NCI-H82 (cell line): Measurements from ENCODE around the gene NCK2.

ENCODE experiments used
- DNase-seq: peaks from one replicate; lab custom pipeline; 2025; lab: John Stamatoyannopoulos, UW

The NCK2 gene

DNA sequence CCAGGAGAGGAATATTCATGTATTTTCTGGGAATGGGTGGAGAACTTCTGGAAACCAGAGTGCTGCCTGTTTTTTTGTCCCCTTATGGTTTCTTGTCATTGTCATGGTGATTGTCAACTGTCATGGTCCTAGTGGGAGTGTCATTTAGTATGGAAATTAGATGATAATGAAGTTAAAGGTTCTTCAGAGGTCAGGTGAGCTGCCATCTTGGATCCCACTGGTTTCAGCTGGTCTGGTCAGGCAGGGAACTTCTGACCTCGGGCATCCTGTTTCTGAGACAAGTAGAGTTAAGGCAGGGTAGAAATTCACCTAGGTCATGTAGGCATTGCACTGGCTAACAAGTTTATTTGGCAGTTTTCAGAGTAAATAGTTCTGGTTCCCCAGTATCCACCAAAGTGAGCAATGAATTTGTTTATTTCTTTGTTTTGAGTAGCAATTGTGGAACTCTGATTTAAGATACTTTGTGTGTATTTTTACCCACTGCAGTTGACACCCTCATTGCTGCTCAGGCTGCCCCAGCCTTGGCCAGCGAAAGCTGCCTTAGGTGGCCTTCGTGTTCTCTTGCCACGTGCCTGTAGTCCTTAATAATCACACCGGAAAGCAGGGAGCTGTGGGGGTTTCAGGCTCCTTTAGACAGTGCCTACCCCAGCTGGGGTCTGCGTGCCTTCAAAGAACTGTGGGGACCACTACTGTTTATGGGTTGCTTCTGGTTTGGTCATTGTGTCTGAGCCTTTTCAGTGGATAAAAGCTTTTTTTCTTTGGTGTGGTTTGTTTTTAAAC, 48.7 kb downstream of the NCK2 start:
- no peak for DNase-seq

DNA sequence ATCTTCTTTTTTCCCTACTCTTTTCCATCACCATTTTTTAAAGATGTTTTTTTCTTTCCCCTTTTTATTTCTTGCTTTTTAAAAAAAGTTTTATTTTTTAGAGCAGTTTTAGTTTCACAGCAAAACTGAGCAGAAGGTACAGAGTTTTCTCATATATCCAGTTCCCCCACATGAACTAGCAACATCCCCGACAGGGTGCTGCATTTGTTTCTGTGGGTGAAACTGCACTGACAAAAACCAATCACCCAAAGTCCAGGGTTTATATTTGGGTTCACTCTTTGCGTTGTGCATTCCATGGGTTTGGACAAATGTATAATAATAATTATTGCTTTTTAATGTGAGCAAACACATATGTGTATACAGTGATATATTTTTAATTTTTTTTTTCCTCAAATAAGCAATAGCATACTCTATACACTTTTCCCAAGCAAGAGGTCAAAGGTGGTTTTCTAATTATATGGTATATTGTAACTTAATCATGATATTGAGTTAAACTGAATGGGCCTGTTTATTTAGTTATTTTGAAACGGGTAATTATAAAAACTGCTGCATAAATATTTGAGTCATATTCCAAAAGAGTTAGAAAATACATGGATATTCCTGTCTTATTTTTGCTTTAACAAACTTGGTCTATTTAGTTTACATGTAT, 50.3 kb downstream of the NCK2 start:
- DNase-seq, result no peak

DNA sequence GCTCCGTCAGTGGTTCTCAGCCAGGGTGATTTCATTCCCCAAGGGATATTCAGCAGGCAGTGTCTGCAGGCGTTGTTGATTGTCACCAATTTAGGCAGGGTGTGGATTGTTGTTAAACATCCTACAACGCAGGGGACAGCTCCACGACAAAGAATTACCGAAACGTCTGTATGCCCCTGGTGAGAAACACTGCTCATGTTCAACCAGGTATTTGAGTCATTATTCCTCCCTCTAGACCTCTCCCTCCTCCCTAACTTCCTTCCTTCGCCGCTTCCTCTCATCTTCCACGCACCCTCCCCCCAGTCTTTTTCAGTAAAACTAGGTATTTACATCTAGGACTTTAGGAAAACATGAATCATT, 50.8 kb downstream of the NCK2 start:
- DNase-seq, result no peak

DNA sequence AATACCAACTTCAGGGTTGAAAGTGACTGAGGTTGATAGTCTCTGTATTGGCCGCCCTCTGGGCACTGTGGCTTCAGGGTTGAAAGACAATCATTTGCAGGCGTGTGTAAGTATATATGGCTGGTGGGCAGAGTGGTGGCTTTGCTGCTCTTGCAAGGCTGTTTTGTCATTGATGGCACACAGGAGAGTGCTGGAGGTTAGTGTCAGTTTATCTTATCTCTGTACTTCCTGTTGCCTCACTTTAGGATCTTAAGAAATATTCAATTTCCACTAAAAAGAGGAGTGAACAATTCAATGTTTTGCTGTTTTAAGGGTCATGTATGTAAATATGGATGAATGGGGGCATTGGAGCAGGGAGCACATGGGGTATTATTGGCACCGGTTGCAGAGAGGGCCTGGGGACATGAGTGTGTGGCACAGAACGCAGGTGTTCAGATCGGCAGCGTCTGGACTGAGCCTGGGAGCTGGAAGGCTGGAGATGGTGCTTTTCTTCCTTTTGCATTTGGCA, 51.5 kb downstream of the NCK2 start:
- no peak for DNase-seq

DNA sequence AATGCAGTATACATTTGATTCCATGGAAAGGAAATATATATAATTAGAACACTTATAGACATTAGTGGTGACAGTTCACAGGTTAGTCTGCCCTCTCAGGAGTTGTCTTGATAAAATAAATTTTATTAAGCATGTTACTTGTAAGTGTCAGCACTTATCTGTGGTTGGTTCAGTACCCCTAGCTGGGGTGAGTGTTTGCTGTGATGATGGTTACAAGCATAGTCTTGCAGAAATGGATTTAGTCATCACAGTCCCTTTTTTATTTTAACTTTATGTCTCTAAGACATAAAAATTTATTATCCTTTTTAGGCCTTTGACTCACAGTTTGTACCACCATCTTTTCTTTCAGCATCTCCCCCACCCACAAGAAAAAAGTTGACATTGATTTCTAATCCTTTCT, 52.1 kb downstream of the NCK2 start:
- DNase-seq, result no peak

DNA sequence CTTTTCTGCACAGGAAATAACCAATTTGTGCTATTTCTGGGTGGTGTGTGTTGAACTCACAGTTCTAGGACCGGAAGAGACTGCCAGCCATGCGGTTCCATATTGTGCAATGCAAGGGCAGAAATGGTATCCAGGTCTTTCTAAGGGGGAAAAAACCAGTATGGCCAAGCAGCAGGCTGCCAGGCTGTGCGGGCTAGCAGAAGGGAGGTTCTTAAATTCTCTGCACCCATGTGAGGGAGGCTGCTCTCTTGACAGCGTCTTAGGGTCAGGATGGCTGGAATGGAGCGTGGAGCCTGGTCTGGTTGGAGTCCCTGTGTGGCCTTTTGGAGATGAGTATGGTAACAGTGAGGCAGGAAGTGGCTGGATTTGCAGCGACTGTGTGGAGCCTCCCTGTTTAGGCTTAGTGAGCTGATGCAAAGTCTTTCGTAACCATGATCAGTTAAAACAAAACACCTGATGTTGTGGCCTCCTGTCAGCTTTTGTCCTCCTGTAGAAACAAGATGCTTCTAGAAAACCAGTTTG, 52.6 kb downstream of the NCK2 start:
- DNase-seq, result no peak

DNA sequence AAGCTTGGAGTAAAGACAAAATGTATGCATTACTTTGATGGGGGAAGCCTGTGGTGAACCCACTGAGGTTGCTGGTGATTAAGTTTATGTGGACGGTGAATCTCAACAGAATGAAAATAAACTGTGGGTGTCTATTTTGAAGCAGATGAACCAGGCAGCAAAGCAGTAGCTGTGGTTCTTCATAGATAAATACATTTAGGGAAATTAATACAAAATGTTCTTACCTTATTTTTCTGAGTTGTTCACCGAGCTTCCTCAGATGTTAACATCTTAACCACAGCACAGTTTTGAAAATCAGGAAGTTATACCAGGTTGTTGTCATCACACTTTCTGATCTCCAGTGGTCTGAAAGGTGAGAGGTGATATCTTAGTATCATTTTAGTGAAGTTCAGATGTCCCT, 53.9 kb downstream of the NCK2 start:
- no peak for DNase-seq

DNA sequence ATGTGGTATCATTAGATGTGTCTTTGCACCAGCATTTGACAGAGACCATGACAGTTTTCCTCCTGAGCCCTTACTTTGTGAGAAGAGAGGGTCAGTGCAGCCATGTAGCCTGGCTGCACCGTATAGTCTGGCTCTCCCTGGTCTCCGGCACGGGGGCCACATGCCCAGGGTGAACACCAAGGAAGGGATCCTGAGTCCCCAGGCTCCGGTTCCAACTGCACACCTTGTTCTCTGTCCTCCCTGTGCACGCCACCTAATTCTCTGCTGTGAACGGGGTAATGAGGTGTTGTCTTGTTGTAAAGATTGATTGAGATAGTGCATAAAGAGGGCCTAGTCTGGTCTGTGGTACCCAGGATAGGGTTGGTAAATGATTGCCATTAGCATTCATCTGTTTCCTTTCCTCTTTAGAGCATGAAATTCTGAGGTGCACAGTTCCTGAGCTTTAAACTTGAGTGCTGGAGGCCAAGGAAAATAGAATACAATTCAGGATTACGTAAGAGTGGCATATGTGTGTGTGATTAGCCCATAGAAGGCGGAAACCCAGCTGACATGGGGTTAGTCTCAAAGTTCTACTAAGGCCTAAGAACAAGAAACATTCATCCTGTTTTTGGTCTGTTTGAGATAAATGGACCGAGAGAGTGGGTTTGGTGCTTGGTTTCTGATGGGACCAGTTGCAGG, 55.5 kb downstream of the NCK2 start:
- no peak for DNase-seq

DNA sequence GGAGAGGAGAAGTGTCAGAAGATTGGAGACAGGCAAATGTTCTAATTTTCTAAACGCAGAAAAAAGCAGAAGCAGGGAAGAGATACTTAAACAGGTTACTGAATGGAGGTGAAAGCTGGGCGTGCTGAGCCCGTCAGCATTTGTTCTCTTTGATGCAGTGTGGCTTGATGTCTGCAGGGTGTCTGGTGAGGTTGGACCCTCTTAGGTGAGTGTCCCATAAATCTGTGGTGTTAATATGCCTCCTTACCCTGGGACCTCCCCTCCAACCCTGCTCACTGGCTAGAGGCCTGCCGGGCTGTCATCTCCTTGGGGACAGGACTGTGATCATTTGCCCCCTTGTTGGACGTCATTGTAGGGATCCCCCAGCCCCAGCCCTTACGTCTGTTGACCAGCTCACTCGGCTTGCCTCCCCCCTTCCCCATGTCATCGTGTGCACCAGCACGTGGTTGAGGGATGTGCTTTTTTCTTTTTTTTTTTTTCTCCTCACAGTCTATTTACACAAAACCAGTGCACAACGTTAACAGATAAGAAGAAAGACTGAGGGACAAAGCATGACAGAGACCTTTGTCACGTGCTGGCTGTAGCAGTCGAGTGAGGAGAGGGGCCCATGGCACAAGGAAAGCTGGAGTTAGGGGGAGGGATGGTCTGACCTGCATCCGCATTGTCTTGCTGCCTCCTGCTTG, 56.4 kb downstream of the NCK2 start:
- DNase-seq, result no peak

DNA sequence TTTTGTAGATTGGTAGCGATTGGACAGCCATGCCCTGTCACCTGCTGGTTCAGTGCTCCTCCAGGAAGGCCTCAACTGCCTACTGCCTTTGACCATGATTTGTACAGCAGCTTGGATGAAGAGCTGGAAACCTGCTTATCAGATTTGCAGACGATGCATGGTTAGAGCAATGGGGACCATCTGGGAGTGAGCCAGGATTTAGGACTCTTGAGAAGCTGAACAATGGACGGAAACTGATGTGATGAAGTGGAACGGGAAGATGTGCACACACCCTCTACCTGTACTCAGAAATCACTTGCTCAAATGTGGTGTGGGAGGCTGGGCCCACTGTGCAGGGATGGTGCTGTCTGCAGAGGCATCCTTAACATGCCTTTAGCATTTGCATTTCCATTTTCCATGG, 57.2 kb downstream of the NCK2 start:
- peak; percentile 49 for DNase-seq

DNA sequence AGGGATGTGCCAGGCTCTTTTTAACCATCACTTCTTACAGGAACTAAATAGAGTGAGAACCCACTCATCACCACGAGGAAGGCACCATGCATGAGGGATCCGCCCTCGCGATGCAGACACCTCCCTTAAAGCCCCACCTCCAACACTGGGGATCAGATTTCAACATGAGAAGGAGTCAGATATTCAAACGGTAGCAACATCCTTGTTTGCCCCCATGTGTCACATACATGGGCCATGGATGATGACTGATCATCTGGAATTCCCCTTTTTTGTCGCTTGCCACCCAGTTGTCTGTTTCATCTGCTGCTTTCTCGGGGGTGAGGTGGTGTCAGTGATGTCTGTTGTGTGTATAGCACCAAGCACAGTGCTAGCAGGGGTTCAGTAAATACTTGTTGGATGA, 57.9 kb downstream of the NCK2 start:
- no peak for DNase-seq

DNA sequence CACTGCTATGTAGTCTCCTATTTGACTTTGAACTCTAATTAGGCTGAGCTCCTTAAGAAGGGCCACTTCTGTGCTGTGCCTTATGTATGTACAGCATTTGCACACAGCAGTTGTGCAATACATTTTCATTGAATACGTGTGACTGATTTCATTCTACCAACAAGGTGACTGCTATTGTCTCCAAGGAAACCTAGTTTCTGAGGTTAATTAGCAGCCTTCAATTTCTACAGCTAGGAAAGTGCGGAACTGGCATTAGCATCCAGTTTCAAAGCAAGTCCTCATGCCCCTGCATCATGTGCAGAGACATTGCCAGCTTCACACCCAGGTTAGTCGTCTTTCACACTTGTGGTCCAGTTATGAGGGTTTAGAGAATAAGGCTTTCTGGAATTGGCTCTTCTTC, 58.6 kb downstream of the NCK2 start:
- peak; percentile 18 for DNase-seq

DNA sequence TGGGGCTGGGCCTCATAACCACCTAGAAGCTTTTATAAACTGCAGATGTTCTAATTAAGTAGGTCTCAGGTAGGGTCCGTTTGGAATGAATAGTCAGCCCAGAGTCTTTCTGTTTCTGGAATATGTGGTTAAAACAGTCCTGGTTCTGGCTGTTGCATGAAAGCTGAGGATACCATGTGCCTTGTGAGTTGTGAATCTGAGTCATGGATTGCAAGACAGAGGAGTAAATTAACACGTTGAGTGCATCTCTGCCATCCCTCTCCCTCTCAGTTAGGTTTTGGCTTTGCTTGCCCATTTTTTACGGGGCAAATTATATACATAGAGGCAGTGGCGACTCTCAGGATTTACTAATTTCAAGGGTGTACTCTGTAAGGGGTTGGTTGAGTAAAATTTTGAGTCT, 59.1 kb downstream of the NCK2 start:
- DNase-seq, result no peak

DNA sequence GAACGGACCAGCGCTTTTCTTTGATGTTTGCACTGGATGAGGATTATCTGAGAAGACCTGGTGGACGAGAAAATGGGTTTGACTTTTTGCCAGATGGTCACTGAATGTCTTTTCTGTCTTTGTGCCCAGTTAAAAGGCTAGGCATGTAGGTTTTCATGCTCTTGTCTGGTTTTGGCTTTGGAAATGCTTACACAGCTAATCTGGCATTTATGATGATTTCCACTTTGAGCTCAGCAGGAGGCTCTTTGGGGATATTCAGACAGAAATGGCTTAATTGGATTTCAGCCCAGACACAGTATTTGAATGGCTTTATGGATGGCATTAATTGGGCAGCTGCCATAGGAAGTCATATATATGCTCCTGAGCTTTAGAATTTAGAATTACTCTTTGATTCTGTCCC, 59.6 kb downstream of the NCK2 start:
- DNase-seq, result peak; percentile 79

DNA sequence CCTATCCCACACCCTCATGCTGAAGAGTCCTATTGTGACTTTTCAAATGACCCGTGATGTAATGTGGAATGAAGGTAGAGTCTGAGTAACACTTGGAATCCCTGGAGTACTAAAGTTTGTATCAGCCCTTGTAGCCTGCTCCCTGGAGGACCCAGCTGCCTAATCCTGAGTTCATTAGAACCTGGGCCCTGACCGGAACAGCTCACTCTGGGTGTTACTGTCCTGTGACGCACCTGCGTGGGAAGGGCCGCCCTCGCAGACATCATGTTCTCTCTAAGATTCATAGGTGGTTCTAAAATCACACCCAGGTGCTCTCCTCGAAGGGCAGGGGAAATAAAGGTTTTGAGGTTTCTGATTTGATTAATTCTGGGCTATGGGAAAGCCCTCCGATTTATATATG, 62.3 kb downstream of the NCK2 start:
- no peak for DNase-seq

DNA sequence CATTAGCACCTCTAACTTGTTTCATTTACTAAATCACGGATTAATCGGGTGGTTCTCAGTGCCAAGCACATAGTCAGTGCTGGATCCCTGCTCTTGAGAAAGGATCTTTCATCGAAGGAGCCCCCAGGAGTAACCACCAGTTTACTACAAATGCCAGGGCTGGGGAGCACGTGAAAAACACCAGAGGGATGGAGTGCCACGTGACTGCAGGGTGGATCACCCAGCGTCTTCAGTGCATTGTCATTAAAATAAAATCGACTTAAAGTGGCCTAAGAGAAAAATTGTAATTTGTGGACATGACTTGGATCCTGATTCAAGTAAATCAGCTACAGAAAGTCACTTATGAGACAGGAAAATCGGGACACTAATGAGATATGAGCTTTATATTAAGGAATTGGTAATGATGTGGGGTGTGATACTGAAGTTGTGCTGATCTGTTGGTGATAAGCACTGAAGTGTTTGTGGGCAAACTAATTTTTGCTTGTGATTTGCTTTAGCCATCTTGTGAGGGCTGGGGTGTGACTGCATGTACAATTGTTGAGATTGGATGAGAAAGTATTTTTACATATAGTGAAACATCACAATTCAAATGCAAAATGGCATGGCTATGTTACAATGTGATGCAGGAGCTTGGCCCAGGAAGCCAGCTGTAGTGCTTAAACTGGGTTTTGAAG, 63.8 kb downstream of the NCK2 start:
- DNase-seq, result no peak

DNA sequence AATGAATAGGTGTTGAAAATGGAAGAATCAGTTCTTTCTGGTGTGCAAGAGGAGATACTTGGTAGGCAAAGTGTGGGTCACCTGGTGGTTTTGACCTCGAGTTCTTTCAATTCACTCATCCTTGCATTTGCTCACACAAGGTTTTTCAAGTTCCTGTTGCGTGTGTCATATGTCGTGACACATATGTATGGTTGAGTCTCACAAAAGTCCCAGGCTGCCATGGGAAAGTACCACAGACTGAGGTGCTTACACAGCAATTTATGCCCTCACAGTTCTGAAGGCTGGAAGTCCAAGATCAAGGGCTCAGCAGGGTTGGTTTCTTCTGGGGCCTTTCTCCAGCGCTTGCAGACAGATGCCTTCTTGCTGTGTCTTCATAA, 64.4 kb downstream of the NCK2 start:
- no peak for DNase-seq

DNA sequence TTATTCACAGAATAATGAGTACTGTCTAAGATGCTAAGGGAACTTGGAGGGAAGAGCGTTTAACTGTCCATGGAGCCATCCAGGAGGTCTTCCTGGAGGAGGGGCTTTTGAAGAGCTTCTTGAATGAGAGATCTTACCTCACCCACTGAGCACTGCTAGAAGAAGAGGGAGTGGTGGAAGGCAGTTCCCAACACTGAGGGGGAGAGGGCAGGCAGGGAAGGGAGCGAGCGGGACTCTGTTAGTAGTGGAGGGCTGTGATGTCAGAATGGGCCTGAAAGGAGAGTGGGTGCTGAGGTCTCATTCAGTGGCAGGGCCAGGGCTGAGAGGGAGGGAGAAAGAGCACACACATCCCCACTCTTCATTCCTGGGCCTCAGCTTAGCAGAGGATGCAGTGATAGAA, 65.0 kb downstream of the NCK2 start:
- no peak for DNase-seq

DNA sequence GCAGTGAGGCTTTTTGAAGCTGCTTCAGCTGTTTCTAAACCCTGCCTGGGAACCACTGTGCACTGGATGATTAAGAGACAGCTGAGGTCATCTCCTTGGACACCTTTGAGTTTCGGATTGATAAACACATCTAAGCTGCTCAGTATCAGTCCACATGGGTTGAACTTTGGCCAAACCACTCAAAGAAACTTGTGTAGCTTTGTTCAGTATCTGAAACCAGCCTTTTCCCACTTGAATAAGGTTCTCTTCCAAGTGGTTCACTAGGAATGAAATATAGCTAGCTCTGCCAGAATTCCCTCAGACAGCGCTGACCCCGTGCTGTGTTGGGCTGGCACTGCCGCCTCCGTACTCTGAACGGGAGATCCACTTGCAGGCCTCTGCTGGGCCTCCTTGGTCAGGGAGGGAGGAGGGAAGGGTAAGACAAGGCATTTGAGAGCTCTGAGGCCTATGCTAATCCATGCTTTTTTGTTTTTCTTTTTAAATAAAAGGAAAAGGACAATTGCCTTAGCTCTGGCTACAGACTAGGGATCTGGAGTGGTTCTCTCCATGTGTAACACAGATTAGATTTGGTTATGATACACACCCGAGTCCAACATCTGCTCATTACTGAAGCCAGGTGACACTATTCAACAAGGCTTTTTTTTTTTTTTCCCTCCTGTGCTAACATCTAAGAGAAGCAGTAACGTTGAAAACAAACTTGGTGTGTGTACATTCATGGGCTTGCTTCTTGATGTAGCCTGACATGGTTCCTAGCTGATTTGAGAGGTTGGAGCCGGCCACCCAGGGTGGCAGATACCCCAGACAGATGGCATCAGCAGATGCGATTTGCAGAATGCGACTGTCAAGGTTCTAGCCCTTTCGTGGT, 67.7 kb downstream of the NCK2 start:
- DNase-seq, result no peak

DNA sequence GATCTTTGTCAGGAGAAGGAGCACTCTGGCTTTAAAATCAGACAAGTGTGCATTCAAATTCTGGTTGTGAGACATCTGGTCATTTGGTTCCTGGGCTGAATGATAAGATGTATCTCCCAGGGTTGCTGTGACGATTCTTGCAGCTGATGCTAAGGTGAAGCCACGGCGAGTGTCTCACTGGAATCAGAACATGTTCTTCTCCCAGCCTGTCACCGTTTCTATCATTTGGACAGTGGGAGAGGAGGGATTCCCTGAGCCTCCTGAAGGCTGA, 68.3 kb downstream of the NCK2 start:
- DNase-seq, result no peak

DNA sequence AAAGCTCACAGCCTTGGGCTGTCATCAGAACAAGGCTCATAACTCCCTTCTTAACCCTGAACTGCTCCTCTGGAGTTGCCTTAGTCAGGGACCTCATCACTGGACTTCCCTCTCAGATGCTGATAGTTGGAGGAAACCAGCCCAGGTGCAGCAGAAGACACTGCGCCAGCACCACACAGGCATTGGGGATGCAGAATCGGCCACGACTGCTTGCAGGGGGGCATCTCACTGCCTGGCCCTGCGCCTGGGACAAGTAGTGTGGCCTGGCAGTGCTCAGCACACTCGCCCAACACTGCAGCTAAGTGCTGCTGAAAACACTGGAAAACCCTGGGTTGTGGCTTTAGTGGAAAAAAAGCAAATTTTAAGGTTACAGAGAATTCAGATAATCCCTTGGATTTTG, 68.7 kb downstream of the NCK2 start:
- no peak for DNase-seq
